Embryonic facial prominence (tissue), 1 donor: Measurements from ENCODE around the gene MAK.
A peak's percentile ranks its signal among the peaks of the same experiment; 100 is the strongest.
"Not testable (repeated sequence)": the region's sequence is repeated elsewhere in the genome, so short reads cannot be mapped to it uniquely, and the experiment has no call there.

Experiments used
- DNase-seq: peaks from one replicate; pipeline ENCODE4 v3.0.0-alpha.2; 2016; ENCODE audit errors: extremely low spot score

Gene MAK

DNA sequence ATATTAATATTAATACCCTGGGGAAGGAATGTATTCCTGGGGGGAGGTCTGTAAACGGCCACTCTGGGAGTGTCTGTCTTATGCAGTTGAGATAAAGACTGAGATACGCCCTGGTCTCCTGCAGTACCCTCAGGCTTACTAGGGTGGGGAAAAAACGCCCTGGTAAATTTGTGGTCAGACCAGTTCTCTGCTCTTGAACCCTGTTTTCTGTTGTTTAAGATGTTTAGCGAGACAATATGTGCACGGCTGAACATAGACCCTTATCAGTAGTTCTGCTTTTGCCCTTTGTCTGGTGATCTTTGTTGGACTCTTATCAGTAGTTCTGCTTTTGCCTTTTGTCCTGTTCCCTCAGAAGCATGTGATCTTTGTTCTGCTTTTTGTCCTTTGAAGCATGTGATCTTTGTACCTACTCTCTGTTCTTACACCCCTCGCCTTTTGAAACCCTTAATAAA lies 15.5 kb upstream of the MAK start:
- not testable (repeated sequence) for DNase-seq

GRCh38 chr6:10852361-10852960 lies 14.1 kb upstream of the MAK start:
- DNase-seq, result no peak

- no peak for DNase-seq
These were observed 12.4 kb upstream of the MAK start for GRCh38 chr6:10850728-10851127.

- DNase-seq, result no peak
These were observed 11.6 kb upstream of the MAK start for GRCh38 chr6:10849901-10850300.

GRCh38 chr6:10847684-10848083 lies 9.3 kb upstream of the MAK start:
- no peak for DNase-seq

DNA sequence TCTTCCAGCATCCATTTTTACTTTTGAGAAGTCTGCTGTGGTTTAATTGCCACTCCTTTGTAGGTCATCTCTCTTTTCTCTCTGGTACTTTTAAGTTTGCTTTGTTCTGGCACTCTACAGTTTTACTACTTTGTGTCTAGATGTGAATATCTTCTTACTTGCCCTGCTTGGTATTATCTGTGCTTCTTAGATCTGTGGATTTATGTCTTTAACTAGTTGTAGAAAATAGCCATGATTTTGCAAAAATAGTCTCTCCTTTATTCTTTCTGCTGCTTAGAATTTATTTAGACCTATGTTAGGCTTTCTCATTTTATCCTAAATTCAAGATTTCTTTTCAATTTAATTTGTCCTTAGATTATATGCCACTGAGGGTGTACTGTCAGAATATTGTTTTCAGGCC lies 5.2 kb upstream of the MAK start:
- no peak for DNase-seq

DNA sequence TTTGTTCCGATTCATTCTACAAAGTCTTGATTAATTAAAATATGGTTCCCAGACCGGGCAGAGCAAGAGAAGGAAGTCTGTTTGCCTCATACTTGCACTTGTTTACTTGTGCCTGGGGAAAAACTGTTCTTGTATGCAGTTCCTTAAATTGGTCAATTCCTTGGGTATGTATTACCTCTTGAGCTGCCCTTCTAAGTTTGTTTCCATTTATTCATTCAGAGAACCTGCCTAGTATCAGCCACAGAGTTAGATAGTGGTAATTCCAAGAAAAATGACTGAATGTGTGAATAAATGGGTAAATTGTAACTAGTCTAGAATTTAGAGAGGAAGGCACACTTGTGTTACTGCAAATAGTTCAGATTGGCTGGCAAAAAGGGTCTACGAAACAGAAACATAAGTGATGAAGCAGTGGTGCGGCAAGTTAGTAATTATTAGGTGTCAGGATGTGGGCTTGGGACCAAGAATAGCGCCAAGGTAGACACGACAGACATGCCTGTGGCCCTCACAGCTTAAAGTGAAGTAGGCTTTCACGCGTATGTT lies 525 bp upstream of the MAK start:
- no peak for DNase-seq

DNA sequence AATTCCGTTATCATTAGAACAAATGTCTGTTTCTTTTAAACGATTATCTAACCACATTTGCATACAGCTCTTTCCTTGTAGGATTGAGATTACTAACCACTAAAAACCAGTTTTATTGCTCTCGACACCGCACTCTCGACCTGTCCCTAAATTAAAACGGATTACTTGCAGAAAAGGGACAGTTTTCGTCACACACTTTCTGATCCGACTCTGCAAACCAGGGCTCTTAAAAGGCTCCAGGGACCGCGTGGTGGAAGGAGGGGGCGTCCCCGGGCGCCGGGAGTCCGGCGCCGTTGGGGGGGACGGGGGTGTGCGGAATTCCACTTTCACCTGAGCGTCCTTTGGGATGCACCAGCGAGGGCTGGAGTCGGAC lies 731 bp downstream of the MAK start:
- no peak for DNase-seq

DNA sequence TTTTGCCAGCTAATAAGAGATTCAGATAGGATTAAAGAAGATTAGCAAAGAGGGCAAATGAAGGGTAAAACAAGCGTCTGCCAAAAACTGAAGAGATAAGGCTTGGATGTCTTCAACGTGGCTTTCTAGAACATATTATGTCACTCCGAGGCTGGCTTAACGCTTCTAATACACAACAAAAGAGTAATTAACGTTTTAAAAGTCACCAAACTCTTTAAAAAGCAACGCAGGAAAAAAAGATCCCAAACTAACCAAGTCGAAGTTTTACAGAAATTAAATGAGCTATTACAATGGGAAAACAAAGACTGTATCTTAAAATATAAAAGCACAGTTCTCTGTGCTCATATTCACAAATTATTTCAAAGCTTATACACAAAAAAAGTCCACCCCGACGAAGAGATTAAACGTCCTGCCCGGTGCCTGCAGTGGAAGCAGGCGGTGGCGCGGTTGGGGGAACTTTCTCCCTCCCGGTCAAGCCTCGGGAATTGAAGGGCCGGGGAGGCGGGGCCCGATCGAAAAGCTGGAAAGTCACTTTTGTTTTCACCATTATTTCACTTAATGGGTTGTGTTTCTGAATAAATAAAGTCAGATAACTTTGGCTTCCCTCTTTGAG lies 1.2 kb downstream of the MAK start:
- DNase-seq, result no peak

DNA sequence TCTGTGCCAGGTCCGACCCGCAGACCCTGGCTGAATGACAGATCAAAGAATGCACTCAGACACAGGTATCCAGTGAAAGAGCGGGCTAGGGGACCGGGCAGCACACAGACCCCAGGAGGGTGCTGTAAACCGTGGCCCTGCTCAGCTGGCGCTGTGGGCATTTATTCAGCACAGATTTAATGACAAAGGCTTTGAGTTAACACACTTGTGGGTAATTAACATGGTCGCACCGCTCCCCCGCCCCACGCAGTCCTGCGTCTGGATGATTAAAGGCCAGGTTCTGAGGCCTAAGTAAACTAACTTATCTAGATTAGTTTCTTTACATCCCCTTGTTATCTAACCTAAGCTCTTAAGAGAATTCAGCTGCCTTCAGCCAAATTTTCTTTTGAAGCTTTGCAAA lies 3.5 kb downstream of the MAK start:
- DNase-seq, result no peak

DNA sequence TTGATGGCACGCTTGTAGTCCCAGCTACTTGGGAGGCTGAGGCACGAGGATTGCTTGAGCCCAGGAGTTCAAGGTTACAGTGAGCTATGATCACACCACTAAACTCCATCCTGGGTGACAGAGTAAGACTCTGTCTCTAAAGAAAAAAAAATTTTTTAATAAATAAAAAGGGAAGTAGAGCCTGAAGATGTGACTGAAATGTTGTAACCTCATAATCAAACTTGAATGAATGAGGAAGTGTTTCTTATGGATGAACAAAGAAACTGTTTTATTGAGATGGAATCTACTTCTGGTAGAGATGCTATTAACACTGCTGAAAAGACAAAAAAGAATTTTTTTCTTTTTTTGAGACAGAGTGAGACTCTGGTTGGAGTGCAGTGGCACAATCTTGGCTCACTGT lies 6.7 kb downstream of the MAK start:
- no peak for DNase-seq

DNA sequence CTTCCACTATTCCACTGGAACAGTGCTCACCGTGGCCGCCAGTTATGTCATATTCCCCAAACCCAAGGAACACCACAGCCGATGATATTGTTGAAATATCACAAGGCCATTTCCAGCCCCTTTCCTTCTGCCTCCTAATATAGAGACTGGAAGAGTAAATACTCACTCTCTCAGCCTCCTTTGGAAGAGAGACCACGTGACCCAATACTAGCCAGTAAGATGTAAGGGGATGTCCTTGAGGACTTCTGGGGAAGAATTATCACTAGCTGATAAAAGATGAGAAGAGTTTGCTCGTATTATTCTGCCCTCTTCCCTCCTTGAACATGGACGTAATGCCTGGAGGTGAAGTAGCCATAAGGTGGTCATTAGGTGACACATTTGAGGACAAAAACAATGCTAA lies 13.5 kb downstream of the MAK start:
- DNase-seq, result no peak

DNA sequence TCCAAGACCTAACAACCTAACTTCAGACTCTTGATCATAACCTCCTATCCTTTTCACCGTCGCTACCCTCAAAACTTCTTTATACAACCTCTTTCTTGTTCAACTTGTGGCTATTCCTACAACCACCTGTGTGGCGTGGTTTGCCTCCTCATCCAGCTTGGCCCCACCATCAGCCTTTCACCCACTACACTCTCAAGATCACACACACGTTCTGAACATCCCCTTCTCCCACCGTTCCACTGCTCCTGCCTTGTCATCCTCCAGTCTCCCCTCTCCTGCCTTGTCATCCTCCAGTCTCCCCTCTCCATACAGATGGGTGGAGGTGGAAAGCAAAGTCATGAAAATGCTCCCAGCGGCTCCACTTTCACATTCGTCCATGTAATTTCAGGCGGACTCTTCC lies 14.0 kb downstream of the MAK start:
- DNase-seq, result no peak

DNA sequence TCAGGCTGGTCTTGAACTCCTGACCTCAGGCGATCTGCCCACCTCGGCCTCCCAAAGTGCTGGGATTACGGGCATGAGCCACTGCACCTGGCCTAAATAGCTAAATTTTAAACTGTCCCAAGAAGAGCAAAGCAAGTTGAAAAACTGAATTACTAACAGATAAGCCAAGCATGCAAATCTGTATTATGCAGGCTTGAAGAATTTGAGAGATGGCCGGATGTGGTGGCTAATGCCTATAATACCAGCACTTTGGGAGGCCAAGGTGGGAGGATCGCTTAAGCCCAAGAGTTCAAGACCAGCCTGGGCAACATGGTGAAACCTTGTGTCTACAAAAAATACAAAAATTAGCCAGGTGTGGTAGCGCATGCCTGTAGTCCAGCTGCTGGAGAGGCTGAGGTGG lies 24.2 kb downstream of the MAK start:
- not testable (repeated sequence) for DNase-seq

DNA sequence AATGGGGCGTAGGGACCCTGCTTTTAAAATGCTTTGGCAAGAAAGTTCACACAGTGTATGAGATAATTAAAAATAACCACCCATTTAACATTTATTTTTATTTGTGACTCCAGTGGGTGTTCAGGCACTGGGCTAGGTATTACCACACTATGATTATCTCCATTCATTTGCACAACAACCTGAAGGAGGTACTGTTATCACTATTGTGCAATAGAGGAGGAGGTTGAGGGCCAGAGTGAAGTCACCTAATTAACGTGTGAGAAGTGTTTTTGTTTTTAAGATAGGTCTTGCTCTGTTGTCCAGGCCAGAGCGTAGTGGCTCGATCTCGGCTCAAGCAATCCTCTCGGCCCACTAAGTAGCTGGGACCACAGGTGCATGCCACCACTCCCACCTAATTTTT lies 29.2 kb downstream of the MAK start:
- no peak for DNase-seq

DNA sequence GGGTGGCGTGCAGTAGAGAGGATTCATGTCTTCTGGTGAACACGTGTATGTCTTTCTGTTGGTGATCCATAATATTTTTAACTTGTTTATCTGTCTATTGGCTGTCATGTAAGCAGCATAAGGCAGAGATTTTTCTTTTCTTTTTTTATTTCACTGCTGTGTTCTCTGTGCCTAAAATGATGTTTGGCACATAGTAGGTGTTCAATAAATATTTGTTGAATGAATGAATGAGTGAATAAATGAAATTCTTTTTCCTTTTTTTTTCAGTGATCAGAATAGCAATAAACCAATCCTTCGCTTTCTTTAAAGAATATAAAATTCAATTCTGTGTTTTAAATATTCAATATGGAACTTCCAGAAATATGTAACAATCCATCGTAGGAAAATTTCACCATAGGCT lies 30.0 kb downstream of the MAK start:
- no peak for DNase-seq

- peak; percentile 36 for DNase-seq
These were observed 37.0 kb downstream of the MAK start for GRCh38 chr6:10801224-10801848.

DNA sequence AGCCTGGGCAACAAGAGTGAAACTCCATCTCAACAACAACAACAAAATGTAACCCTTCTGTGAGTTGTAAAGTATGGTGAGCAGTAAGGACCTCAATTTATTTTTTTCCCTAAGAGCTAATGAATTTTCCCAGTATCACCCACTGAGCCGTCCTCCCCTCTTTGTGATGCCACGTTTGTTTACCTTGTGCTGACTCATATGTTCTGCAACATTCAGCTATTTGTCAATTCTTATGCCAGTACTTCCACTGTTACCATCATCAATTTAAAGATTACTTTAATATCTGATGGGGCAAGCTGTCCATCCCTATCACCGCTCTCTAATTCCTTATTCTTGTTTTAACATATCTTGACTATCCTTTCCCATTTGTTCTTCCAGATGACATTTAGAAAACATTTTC lies 37.5 kb downstream of the MAK start:
- DNase-seq, result no peak

GRCh38 chr6:10794239-10794638 lies 44.1 kb downstream of the MAK start:
- no peak for DNase-seq

DNA sequence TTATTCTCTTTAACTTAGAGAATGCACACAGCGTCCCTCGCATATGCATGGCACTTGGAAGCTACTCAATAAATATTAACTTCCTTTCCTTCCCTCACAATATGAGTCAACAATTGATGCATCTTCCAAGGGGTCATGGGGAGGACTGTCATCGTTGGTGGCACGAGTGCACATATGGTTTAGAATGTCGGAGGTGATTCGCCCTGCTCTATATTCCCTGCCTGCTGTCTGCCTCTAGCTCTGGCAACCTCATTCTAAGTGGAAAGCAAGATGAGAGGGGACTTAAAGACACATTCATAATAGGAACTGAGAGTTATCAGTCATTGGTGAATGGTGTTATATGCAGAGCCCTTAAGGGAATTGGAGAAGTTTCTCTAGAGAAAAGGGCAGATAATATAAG lies 44.6 kb downstream of the MAK start:
- DNase-seq, result no peak

DNA sequence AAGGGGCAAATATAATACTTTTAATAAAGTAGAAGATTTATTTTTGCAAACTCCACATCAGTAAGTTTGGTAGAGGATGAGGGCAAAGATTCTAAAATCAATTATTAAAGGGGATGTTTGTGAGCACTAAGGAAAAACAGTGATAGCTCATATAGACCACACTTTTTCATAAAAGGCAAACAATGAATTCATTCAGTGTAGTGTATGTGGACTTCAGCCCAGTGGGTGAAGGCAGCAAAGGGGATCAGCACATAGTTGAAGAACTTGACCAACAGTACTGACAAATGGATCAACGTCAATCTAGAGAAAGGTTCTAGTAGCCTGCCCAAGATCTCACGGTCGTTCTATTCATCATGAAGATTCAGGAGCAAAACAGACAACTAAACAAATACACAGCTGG lies 45.3 kb downstream of the MAK start:
- no peak for DNase-seq

GRCh38 chr6:10792101-10792500 lies 46.2 kb downstream of the MAK start:
- no peak for DNase-seq

GRCh38 chr6:10791673-10792072 lies 46.7 kb downstream of the MAK start:
- no peak for DNase-seq
